CD4-positive, alpha-beta T cell treated with Interleukin-6 at 100 ng/mL for 8 hours (primary cell): ENCODE measurements around the gene BRS3.

ENCODE experiments used
- DNase-seq: peaks from one replicate; pipeline ENCODE4 v3.0.0-alpha.2; 2020; ENCODE audit warnings: mixed read lengths, low spot score

BRS3 gene

GRCh38 chrX:136495043-136495442 is 7.3 kb downstream of the BRS3 start:
- no peak for DNase-seq

GRCh38 chrX:136496186-136496763 is 8.5 kb downstream of the BRS3 start:
- DNase-seq: no peak

- peak; percentile 86 for DNase-seq
Observed at GRCh38 chrX:136496764-136497555, 9.2 kb downstream of the BRS3 start.

DNA sequence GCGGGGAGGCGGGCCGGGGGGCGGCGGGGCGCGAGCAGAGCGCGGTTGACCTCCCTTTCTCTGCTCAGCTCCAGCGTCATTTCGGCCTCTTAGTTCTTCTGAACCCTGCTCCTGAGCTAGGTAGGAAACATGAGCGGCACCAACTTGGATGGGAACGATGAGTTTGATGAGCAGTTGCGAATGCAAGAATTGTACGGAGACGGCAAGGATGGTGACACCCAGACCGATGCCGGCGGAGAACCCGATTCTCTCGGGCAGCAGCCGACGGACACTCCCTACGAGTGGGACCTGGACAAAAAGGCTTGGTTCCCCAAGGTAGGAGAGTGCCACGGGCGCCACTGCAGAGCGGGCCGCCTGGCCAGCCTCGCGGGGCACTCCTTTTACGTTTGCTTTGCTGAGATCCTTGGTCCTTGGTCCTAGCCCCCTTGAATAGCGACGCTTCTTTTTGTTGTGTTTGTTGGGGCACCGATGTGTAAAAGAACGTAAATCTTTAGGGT is 9.9 kb downstream of the BRS3 start, which contains the start of gene HTATSF1:
Gene HTATSF1 (plus strand): TSS at position 37 of the 497 bp plus-strand sequence. CDS start 93 bp downstream, at position 130.
- no peak for DNase-seq

GRCh38 chrX:136519069-136519468 is 31.3 kb downstream of the BRS3 start:
- no peak for DNase-seq

- no peak for DNase-seq
Observed at GRCh38 chrX:136523770-136524169, 36.0 kb downstream of the BRS3 start.

- DNase-seq: no peak
Observed at GRCh38 chrX:136525738-136526606, 38.2 kb downstream of the BRS3 start.

DNA sequence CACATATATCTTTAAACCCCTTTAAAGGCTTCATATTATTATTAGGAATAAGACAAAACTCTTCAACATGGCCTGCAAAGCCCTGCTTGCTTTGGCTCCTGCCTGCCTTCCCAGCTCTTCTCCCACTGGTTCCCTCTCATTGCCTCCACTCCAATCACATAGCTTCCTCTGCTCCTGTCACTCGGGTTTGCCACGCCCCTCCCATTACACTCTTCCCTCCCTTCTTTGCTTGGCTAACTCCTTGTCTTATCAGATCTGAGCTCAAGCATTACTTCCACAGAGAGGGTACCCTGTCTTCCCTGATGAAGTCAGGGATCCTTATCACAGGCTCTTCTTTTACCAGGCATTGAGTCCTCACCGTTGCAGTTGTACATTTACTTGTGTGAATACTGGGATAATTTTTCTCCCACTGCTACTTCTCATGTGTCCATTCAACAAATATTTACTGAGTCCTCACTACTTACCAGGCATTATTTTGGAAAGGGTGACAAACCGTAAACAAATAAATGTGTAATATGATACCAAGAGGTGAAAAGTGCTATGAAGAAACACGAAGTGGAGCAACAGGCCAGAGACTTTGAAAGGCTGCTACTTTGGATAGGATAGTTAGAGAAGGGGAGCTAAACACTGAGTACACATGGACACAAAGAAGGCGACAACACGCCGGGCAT is 41.0 kb downstream of the BRS3 start:
- DNase-seq: no peak

- DNase-seq: no peak
Observed at GRCh38 chrX:136529795-136530194, 42.0 kb downstream of the BRS3 start.

GRCh38 chrX:136531951-136532350 is 44.2 kb downstream of the BRS3 start, which contains the start of gene VGLL1:
VGLL1 (plus strand) TSS chrX:136532215; CDS start chrX:136536021, 3,806 bp downstream.
- no peak for DNase-seq

- no peak for DNase-seq
Observed at GRCh38 chrX:136534131-136534530, 46.4 kb downstream of the BRS3 start.

GRCh38 chrX:136538811-136539210 is 51.1 kb downstream of the BRS3 start:
- DNase-seq: no peak

GRCh38 chrX:136540226-136540625 is 52.5 kb downstream of the BRS3 start:
- DNase-seq: no peak

- no peak for DNase-seq
Observed at GRCh38 chrX:136541294-136541693, 53.5 kb downstream of the BRS3 start.

- DNase-seq: no peak
Observed at GRCh38 chrX:136542281-136542680, 54.5 kb downstream of the BRS3 start.
